Urothelium cell line (cell line): Measurements from ENCODE around the gene MB21D2.
"Not testable (repeated sequence)": the region's sequence is repeated elsewhere in the genome, so short reads cannot be mapped to it uniquely, and the experiment has no call there.

Source experiments
- DNase-seq: peaks from one replicate; pipeline ENCODE4 v3.0.0; 2011; ENCODE audit warnings: low spot score, mixed read lengths
- FAIRE-seq: peaks from 2 replicates; lab custom pipeline; 2011; peaks lifted over from hg19 to GRCh38; lab: Jason Lieb, UNC

Gene MB21D2

DNA sequence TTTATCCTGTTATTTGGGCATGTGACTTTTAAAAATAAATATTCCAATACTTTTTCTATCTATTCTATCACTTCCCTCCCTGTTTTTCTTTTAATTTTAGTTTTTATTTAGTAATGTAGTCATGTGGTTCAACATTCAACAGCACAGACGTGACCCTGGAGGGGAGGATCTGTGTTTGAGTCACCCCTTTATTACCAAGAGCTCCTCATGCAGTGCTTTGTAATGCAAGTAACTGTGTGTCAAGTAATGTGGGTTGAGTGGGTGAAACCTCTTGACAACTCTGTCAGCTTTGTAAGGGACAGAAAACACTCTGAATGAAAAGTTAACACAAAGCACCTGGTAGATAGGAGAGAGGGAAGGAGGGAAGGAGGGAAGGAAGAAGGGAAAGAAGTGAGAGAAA, 100.6 kb downstream of the MB21D2 start:
- no peak for FAIRE-seq
- no peak for DNase-seq

DNA sequence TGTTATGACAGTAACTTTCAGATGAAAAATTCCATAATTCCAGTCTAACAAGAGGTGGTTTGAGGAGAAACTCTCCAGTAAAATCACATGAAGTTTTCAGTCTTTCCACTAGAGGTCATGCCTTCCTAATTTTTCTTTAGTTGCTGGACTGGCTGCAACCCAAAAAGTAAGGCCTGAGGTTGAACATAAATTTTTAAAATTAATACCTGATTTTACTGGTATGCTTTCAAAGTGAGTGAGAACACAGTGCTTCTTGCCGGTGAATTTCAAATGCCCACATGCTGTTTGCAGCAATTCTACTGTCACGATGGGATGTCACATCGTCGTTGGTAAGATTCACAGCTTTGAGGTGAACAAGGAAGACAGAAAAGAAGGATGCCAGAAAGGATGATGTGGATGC, 101.3 kb downstream of the MB21D2 start:
- DNase-seq: peak; percentile 40
- no peak for FAIRE-seq

DNA sequence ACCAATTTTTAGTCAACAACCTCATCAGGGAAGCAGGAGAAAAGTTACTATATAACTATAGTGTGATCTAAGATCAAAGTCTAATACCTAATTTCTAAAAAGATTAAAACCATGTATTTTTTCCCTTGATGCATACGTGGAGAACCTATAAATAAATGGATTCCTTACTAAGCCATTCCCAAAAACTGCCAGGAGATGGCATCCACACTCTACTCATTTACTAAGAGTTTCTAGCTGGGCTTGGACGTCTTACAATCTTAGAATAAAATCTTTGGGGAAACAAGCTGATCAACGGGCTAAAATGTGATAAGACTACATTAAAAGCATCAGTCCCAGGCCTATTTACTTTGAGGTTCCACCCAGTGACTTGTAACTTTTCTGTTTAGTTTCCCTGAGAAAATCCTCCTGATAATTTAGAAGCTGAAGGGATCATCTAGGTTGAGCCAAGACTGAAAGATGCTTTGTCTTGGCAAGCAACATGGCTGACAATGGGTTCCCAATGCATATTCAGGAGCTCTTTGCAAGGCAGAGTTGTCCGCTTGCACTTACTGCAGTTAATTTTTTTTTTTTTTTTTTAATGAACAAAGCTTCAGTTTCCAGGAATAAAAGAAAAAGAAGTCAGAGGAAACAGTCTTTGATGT, 104.8 kb downstream of the MB21D2 start:
- DNase-seq (peak; percentile 16), FAIRE-seq (no peak)

DNA sequence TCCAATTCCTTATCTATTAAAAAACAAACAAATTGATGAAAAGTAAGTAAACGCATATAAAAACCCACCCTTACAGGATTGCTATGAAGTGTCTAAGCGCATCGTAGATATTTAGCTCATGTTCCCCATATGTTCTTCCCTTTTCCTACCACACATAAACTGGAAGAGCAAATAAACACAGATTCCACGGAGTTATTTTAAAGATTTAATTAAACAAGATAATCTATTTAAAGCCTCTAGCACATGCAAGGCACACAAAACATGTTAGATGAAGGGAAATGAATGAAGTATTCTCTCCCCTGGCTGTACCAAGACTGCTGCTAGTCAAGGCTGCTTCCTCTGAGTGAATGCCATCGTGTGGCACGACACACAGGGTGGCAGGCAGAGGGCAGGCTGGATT, 111.9 kb downstream of the MB21D2 start:
- FAIRE-seq (peak; percentile 30), DNase-seq (no peak)

DNA sequence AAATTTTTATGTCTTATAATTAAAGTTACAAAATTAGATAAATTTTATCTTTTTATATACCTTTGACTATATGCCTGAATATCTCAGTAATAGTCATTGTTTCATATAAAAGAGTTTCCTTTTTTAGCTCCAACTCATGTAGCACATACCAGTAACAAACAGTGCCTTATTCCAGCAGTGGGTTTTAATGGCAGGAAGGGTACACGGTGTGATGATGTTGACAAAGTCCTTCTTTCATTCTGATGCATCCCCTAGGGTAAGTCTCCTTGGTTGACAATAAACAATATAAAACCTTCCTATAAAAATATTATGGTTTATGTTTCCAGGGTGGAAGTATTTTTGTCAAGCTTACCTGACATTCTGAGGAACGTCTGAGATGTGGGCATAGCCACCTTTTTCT, 113.2 kb downstream of the MB21D2 start:
- FAIRE-seq (no peak), DNase-seq (no peak)

DNA sequence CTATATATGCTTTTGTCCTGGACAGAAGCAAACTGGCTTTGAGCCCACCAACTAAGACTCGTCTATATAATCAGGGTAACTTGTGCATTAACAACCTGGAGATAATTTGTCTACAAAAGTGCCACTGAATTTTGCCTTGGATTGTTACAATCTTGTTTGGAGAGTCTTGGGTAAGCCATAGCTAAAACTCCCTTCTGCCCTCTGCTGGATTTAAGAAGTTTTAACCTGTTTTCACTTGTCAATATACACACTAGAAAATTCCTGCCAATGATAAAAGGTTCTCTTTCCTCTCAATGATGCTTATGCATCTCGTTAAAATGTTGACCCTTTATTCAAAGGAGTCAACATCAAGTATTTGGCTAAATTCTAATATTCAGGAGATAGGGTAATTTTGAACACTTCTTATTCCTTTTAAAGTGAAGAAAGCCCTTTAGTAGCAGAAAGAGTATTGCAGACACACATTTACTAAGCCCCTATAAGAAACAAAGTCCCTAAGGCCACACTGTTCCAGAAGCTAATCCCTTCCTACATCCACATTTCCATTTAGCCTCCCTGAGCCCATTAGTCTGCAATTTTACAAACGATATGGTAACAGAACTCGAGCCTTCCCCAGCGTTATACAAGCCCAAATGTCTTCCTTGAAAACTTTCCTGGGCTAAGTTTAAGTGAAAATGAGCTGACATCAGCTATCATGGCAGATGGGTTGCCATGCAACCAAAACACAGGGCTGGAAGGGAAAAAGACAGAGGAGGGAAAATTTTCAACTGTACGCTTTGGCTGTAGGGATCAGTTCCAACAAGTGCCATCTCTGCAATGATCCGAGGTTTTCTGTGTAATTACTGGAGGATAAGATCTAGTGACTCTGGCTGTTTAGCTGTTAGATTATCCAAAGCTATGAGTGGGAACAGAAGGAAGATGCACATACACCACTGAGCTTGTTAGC, 114.4 kb downstream of the MB21D2 start:
- FAIRE-seq (peak; percentile 20), DNase-seq (peak; percentile 35)

DNA sequence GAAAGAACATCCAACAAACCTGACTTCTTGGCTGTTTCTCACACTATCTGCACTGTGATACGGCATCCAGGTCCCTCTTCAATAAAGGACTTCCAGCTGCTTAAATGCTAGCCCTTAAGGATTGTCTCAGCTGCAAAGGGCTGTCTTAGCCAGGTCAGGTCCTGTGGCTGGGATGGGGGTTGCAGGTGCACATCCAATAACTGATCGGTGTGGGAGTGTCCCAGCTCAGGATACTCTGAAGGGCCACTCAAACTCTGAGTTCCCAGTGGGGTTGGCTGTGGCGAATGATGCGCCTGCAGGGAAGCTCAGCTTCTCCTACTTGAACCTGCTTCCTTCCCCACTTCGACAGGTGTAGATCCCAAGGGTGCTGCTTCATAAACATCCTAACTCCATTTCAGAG, 115.7 kb downstream of the MB21D2 start:
- no peak for DNase-seq
- FAIRE-seq: no peak

DNA sequence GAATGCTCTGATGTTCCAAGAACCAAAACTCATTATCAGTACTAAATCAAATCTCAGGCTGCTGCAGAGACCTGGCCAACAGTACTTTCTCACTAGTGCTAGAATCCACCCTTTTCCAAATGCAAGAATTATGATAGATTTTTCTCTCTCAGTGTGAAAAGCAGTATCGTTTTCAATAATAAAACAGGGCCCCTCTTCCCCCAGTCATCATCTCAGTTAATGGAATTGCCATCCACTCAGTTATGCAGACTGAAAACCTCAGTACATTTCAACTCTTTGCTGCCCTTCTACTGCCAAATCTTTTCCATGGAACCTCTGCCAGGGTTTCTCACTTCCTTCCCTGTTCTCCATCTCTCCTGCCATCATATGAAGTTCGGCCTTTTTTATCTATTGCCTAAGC, 117.9 kb downstream of the MB21D2 start:
- DNase-seq (no peak), FAIRE-seq (no peak)

DNA sequence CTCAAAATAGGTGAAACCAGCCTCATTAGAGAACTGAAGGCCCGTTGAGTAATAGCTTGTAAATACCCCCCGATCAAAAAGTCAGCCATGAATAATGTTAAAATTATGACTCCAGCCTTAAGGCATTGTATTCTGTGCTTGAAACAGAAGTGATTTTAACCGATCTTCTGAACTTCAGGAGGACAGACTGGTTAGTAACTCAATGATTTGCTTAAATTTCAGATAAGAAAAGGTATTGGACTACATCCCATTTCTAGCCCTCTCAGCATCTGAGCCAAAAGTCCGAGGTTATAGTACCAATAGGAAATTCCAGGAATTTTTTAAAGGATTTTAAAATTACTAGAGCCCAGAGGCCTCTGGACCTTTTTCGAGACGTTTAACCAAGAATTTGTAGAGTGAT, 122.6 kb downstream of the MB21D2 start:
- DNase-seq (no peak), FAIRE-seq (no peak)

DNA sequence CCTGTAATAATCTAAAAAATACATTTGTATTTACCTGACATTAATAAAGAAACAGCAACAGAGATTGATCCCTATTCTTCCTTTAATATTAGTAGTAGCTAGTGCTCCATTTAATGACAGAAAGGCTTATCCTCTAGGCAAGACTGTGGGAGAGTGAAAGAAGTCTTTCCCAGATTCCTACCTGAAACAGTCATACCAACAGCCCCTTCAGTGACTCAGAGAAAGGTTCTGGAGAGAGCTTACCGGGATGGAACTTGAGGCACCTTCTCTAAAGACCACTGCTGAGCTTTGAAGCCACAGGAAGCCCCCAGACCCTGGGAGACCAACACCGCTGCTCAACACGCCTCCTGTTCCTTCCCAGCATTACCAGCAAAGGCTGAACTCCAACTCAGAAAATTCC, 123.4 kb downstream of the MB21D2 start:
- FAIRE-seq (no peak), DNase-seq (no peak)

DNA sequence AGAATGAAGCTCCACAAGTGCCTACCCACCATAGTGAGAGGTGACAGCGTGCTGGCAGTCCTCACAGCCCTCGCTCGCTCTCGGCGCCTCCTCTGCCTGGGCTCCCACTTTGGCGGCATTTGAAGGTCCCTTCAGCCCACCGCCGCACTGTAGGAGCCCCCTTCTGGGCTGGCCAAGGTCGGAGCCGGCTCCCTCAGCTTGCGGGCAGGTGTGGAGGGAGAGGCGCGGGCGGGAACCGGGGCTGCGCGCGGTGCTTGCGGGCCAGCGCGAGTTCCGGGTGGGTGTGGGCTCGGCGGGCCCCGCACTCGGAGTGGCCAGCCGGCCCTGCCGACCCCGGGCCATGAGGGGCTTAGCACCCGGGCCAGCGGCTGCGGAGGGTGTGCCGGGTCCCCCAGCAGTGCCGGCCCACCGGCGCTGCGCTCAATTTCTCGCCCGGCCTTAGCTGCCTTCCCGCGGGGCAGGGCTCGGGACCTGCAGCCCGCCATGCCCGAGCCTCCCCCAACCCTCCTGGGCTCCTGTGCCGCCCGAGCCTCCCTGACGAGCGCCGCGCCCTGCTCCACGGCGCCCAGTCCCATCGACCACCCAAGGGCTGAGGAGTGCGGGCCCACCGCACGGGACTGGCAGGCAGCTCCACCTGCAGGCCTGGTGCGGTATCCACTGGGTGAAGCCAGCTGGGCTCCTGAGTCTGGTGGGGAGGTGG, 128.7 kb downstream of the MB21D2 start:
- DNase-seq, FAIRE-seq: not testable (repeated sequence)

DNA sequence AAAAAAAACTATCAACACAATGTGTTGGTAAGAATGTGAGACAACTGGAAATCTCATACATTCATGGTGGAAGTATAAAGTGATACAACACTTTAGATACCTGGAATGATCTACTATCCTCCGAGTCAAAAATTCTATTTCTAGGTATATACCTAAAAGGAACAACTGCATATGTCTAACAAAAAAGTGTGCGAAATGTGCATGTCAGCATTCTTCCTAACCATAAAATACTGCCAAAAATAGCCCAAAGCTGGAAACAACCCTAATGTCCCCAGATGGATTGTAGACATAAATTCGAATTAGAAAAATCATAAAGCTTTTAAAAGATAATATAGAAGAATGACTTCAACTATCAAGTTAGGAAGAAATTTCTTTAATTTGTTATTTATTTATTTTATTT, 139.1 kb downstream of the MB21D2 start:
- no peak for FAIRE-seq
- DNase-seq: no peak

DNA sequence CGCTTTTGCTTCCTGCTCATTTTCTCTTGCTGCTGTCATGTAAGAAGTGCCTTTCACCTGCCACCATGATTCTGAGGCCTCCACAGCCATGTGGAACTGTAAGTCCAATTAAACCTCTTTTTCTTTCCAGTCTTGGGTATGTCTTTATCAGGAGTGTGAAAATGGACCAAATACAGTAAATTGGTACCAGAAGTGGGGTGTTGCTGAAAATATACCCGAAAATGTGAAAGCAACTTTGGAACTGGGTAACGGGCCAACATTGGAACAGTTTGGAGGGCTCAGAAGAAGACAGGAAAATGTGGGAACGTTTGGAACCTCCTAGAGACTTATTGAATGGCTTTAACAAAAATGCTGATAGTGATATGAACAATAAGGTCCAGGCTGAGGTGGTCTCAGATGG, 143.3 kb downstream of the MB21D2 start:
- not testable (repeated sequence) for DNase-seq, FAIRE-seq

DNA sequence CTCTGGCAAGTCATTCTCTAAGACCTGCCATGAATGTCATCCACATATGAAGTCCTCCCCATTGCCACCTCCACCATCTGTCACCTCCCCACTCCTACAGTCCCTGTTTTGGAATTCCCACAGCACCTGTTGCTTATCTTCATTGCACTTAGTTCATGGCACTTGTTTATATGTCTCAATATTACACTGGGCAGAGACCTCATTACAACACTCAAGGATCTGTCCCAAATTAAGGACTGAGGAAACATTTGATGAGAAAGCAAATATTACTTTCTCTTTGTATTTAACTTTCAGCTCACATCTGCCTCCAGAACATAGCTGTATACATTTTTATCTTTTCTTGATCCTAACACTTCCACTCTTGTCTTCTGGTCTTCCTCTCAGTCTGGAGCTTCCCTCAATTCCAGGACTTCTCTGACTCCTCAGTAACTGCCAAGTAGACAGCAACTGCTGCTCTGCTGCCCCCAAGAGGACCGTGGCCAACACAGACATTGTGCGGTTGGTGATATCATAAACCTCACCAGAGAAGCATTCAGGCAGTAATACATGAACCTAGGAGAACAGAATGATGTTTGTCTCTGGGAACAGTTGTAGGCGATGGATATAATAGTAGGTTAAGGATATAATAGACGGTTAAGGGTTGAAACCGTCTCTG, 145.3 kb downstream of the MB21D2 start:
- no peak for FAIRE-seq
- peak; percentile 40 for DNase-seq

DNA sequence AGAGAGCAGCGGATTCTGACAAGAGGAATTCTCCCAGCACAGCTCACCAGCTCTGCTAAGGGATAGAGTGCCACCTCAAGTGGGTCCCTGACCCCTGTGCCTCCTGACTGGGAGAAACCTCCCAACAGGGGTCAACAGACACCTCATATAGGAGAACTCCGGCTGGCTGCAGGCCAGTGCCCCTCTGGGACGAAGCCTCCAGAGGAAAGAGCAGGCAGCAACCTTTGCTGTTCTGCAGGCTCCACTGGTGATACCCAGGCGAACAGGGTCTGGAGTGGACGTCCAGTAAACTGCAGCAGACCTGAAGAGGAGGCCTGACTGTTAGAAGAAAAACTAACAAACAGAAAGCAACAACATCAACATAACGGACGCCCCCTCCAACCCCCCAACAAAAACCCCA, 159.0 kb downstream of the MB21D2 start:
- no peak for FAIRE-seq

DNA sequence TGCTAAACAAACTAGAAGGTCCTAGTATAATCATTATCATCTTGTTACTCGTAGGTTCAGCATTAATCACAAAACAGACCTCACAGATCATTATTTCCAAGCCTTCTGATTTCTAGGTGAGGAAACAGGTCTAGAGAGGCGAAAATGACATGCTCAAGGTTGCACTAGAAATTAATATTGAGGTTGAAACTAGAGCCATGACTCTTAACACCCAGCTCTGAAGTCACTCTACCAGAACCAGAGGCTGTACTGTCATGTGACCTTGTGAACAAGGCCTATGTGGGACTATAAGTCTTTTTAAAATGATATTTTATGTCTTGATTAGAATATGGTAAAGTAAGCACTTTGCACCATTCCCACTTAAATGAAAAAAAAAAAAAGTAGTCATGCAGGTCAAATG, 166.5 kb downstream of the MB21D2 start:
- FAIRE-seq (no peak), DNase-seq (no peak)

More for the DNA sequence above, 159.0 kb downstream of the MB21D2 start:
- no peak for DNase-seq

DNA sequence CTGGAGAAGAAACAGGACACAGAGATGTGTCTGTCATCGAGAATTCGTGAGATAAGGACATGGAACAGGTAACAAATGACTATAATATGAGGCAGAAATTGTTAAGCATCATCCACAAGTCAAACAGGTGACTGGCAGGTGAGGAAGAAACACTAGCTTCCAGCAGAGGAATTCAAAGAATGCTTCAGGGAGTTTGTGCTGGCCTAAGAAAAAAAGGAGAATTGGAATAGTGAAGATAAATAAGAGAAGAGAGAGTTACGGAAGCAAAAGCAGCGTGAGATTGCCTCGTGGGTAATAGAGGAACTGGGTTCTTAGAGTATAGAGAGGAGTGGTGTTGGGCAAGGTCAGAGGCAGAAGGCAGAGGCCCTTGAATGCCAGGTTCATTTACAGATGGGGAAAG, 167.5 kb downstream of the MB21D2 start:
- FAIRE-seq (no peak), DNase-seq (no peak)

DNA sequence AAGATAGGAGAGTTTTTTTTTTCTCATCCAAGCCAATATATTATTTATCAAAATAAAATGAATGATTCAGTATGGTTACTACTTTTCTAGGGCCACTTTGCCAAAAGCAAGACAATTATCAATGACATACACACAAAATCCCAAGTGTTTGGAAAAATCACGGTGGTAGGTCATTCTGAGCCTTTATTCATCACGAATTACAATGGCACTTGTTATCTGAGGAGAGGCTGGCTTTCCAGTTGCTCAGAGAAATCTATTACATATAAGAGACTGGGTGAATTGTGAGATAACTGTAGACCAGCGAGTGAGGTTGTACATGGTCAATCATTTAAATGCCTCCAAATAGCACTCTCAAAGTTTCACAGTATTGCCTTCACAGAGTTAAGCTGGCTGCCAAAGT, 169.9 kb downstream of the MB21D2 start:
- DNase-seq (no peak), FAIRE-seq (no peak)

DNA sequence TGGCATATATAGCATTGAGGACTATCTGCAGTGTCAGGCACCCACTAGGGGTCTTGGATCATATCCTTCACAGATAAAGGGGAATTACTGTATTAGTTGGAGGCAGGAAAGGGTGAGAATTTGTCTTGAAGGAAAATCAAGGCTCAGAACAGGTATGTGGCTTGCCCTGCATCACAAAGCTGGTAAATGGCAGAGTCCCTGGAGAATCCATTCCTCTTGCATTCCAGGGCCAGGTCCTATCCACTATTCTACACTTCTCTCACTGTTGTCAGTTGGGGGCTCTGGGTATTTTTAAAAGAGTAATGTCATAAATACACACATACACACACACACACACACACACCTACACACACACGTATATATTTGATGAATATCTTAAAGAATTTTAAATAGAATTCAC, 170.5 kb downstream of the MB21D2 start:
- no peak for DNase-seq
- no peak for FAIRE-seq
